Upper lobe of left lung (tissue), 6 donors: ENCODE measurements around the gene PINK1. TPM values are rescaled to one million over a fixed set of nuclear protein-coding genes. Genes with fewer than 3 reads are reported as not detected.

ENCODE experiments used
- ATAC-seq, 2 donors: fragments of 200-7000 bp; cut with Tn5 transposase; one replicate each; pipeline ENCODE4 v1.9.1; 2022; ENCODE audit warnings: mild to moderate bottlenecking in 2 of 2, moderate library complexity in 2 of 2; ENCODE audit not compliant: low FRiP score in 2 of 2
- DNase-seq, 2 donors: peaks; one replicate each; pipeline ENCODE4 v3.0.0-alpha.2; 2019 to 2020
- H3K27ac ChIP-seq, 4 donors: fragments of 200-600 bp; sonication (generic); one replicate each; pipeline ENCODE4 v1.5.1; 2016 to 2019
- H3K27me3 ChIP-seq, 4 donors: fragments of 200-600 bp; sonication (generic); one replicate each; pipeline ENCODE4 v1.5.1; 2017 to 2019
- H3K36me3 ChIP-seq, 4 donors: fragments of 200-600 bp; sonication (generic); one replicate each; pipeline ENCODE4 v1.5.1; 2016 to 2019
- H3K4me1 ChIP-seq, 4 donors: fragments of 200-600 bp; sonication (generic); one replicate each; pipeline ENCODE4 v1.5.1; 2018 to 2019
- H3K4me3 ChIP-seq, 4 donors: fragments of 200-600 bp; sonication (generic); one replicate each; pipeline ENCODE4 v1.5.1; 2017 to 2019; ENCODE audit warnings: mild to moderate bottlenecking in 2 of 4, moderate library complexity in 1 of 4
- H3K9me3 ChIP-seq, 4 donors: fragments of 200-600 bp; sonication (generic); one replicate each; pipeline ENCODE4 v1.5.1; 2018 to 2019
- EP300 ChIP-seq, 4 donors: sonication (generic); formaldehyde crosslinking; IDR thresholded peaks; one replicate each; pipeline ENCODE4 v1.5.1; 2017; ENCODE audit warnings: antibody characterized with exemption in 4 of 4, control low read depth in 2 of 4
- POLR2A ChIP-seq, 4 donors: fragments of 450-650 bp; IDR thresholded peaks; one replicate each; pipeline ENCODE4 v1.5.1; 2016 to 2017; ENCODE audit warnings: antibody characterized with exemption in 4 of 4, mild to moderate bottlenecking in 2 of 4
- POLR2AphosphoS5 ChIP-seq, 2 donors: sonication (generic); formaldehyde crosslinking; IDR thresholded peaks; one replicate each; pipeline ENCODE4 v1.5.1; 2017; ENCODE audit warnings: antibody characterized with exemption in 2 of 2
- WGBS, 2 donors: methylation state at CpG; one replicate each; pipeline ENCODE4 v1.1.5; 2017 to 2018; 5-methylcytosine and 5-hydroxymethylcytosine counted together
- total RNA-seq, 6 donors: library from RNA; depleted of rRNA in 4 of 6; stranded (reverse); fragments of >200 nt in 4 of 6; gene quantifications; one replicate each; pipeline versions ENCODE4 v1.1.0 to v1.2.1, GENCODE V29; 2016 to 2021
- TF ChIP-seq, protein P1 (sequence below), 6 experiments: fragments of 450-650 bp in 4 of 6; fragments of 200-600 bp in 2 of 6; sonication (generic) in 2 of 6; IDR thresholded peaks; one replicate each; pipeline ENCODE4 v1.5.1; 2016 to 2019; ENCODE audit warnings: antibody characterized with exemption in 6 of 6
- donor health status: DM: no; HTN: no; CAD: no; lungs with moderate emphysema.
- donor health status: DM: no; HTN: yes; CAD: no; lungs with severe emphysema.

Gene PINK1
- total RNA-seq, 6 donors from 2014 or later, result 62.8 to 118 (median 86.2) TPM

DNA sequence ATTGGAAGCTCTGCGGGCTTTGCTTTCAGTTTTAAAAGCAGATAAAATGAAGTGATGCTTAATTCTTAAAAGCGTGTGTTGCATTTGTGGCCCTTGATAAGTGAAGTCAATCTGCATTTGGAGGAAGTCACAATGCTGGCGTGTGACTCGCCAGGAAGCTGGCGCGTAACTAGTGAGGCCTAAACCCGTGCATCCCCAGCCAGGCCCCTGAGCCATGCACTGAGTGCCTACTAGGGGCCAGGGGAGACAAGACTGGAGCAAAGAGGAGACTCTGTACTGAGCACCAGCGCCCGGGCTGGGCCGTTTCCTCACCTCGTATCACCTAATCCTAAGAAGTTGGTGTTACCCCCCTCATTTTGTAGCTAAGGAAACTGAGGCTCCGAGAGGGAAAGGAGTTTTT is 32.5 kb downstream of the PINK1 start:
- Histone ChIP-seq H3K36me3 (peaks cover 0 to 8% (median 0%) of the 10 kb centered on the region in 4 donors), H3K27me3 (no peaks in the 10 kb centered on the region), H3K4me3 (no peak overlapping the region), H3K4me1 (peaks cover 3 to 9% (median 8%) of the 10 kb centered on the region in 4 donors), H3K9me3 (no peaks in the 10 kb centered on the region), H3K27ac (peak overlapping the region; percentile 16 to 74 (median 50))
- no peak for DNase-seq
- ATAC-seq, result no peak
- TF ChIP-seq POLR2A (IDR thresholded peaks at IDR 0.05) (no peak), EP300 (IDR thresholded peaks at IDR 0.05) (no peak), POLR2AphosphoS5 (IDR thresholded peaks at IDR 0.05) (no peak)
- TF ChIP-seq, protein P1, sequence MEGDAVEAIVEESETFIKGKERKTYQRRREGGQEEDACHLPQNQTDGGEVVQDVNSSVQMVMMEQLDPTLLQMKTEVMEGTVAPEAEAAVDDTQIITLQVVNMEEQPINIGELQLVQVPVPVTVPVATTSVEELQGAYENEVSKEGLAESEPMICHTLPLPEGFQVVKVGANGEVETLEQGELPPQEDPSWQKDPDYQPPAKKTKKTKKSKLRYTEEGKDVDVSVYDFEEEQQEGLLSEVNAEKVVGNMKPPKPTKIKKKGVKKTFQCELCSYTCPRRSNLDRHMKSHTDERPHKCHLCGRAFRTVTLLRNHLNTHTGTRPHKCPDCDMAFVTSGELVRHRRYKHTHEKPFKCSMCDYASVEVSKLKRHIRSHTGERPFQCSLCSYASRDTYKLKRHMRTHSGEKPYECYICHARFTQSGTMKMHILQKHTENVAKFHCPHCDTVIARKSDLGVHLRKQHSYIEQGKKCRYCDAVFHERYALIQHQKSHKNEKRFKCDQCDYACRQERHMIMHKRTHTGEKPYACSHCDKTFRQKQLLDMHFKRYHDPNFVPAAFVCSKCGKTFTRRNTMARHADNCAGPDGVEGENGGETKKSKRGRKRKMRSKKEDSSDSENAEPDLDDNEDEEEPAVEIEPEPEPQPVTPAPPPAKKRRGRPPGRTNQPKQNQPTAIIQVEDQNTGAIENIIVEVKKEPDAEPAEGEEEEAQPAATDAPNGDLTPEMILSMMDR (IDR thresholded peaks at IDR 0.05), result no peak
- 81 to 83% methylated on average over 12 of the region's 12 CpGs for WGBS, 2 donors

DNA sequence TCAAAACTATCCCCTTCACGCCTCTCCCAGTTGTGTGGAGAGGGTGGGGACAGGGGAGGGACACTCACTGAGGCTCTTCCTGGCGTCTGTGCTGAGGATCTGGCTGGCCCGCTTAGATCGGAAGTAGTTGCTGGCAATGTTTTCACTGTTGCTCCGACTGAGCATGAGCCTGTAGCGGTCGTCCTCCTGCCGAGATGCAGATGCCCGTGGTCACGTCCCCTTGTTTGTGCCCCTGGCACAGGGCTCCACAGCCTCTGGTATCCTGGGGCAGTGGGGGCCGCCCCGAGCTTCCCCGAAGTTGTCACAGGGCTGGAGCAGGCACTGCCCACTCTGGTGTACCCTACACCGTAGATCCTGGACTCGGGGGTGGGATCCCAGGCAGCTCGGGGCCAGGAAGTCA is 32.9 kb downstream of the PINK1 start:
- Histone ChIP-seq H3K4me3 (peak overlapping the region in 1 of 4 donors; percentile 12), H3K4me1 (peaks cover 3 to 9% (median 7%) of the 10 kb centered on the region in 4 donors), H3K36me3 (peaks cover 0 to 11% (median 0%) of the 10 kb centered on the region in 4 donors), H3K9me3 (no peaks in the 10 kb centered on the region), H3K27ac (peak overlapping the region; percentile 16 to 74 (median 50)), H3K27me3 (no peaks in the 10 kb centered on the region)
- ATAC-seq (no peak), DNase-seq (peak in 1 of 2 donors; percentile 70)
- WGBS, 2 donors, result 75 to 79% methylated on average over 7 to 13 of the region's 16 CpGs
- TF ChIP-seq POLR2A (IDR thresholded peaks at IDR 0.05) (no peak), POLR2AphosphoS5 (IDR thresholded peaks at IDR 0.05) (no peak), EP300 (IDR thresholded peaks at IDR 0.05) (no peak)
- TF ChIP-seq, protein P1 (IDR thresholded peaks at IDR 0.05), result no peak

DNA sequence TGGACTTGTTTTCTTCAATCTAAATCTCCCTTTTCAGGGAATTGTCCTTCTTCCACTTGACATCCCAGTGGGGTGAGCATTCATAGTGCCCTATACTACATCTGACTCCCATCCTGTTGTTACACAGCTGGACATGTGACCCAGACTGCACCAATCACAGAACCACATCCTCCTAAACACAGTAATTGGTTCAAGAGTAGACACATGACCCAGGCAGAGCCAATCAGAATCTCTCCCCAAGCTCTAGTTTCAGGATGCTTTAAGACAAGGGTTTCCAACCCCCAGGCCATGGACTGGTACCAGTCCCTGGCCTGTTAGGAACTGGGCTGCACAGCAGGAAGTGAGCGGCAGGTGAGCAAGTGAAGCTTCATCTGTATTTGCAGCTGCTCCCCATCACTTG is 33.5 kb downstream of the PINK1 start:
- Histone ChIP-seq H3K36me3 (peaks cover 0 to 18% (median 0%) of the 10 kb centered on the region in 4 donors), H3K9me3 (no peaks in the 10 kb centered on the region), H3K4me3 (no peak overlapping the region), H3K27ac (peak overlapping the region; percentile 16 to 74 (median 50)), H3K27me3 (no peaks in the 10 kb centered on the region), H3K4me1 (peaks cover 3 to 9% (median 6%) of the 10 kb centered on the region in 4 donors)
- DNase-seq (no peak), ATAC-seq (no peak)
- TF ChIP-seq, protein P1 (IDR thresholded peaks at IDR 0.05), result no peak
- no peak for TF ChIP-seq EP300 (IDR thresholded peaks at IDR 0.05)
- TF ChIP-seq POLR2AphosphoS5 (IDR thresholded peaks at IDR 0.05), result no peak
- TF ChIP-seq POLR2A (IDR thresholded peaks at IDR 0.05), result no peak
- WGBS, 2 donors, result 93% methylated on average over 1 of the region's 1 CpG; no CpG with 5 or more reads in 1 of the 2 donors

DNA sequence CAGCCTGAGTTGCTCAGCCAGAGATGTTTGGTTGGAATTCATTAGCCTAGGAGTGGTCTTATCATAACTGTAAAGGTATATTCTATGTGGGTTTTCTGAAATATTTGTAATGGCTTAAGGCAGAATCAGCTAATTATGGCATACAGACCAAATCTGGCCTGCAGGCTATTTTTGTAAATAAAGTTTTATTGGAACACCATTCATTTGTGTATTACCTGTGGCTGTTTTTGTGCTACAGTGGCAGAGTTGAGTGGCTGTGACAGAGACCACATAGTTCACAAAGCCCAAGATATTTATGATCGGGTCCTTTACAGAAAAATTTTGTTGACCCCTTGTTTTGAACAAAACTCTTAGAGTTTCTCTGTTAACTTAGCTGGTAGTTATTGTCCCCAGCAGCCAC is 35.3 kb downstream of the PINK1 start:
- ATAC-seq, result no peak
- 97 to 100% methylated on average over 1 of the region's 1 CpG for WGBS, 2 donors
- H3K27ac ChIP-seq, result no peak overlapping the region

More for the DNA sequence above, 35.3 kb downstream of the PINK1 start:
- Histone ChIP-seq H3K9me3 (no peaks in the 10 kb centered on the region), H3K36me3 (peaks cover 0 to 24% (median 0%) of the 10 kb centered on the region in 4 donors), H3K4me1 (no peaks in the 10 kb centered on the region), H3K4me3 (no peak overlapping the region), H3K27me3 (no peaks in the 10 kb centered on the region)
- TF ChIP-seq, protein P1 (IDR thresholded peaks at IDR 0.05), result no peak
- TF ChIP-seq EP300 (IDR thresholded peaks at IDR 0.05) (no peak), POLR2A (IDR thresholded peaks at IDR 0.05) (no peak), POLR2AphosphoS5 (IDR thresholded peaks at IDR 0.05) (no peak)
- no peak for DNase-seq
